CD14-positive monocyte (primary cell): ENCODE measurements around the gene OPA1. TPM values are rescaled to one million over a fixed set of nuclear protein-coding genes. Genes with fewer than 3 reads are reported as not detected.
A peak's percentile ranks its signal among the peaks of the same experiment; 100 is the strongest.

Experiments used
- DNase-seq, 3 donors: peaks; one replicate each; pipeline ENCODE4 v3.0.0-alpha.2; 2011 to 2022
- H2AFZ ChIP-seq: 2 replicates; pipeline ENCODE4 v1.6.0; 2012; ENCODE audit warnings: mild to moderate bottlenecking, low read depth, low read length, inconsistent platforms; ENCODE audit not compliant: insufficient read depth, poor library complexity, severe bottlenecking
- H3K27ac ChIP-seq, 2 donors: 1 replicate in 1 of 2; 2 replicates in 1 of 2; pipeline ENCODE4 v1.5.1; 2012 to 2013; ENCODE audit warnings: low read length in 2 of 2, control low read depth in 1 of 2, inconsistent platforms in 1 of 2, low read depth in 1 of 2, mild to moderate bottlenecking in 1 of 2
- H3K27me3 ChIP-seq, 2 donors: one replicate each; pipeline versions ENCODE4 v1.6.0 to v1.6.1; 2011 to 2013; ENCODE audit warnings: low read length in 2 of 2; ENCODE audit not compliant: control insufficient read depth in 2 of 2, insufficient read depth in 2 of 2
- H3K36me3 ChIP-seq, 2 donors: replicated peaks in 1 of 2; 1 replicate in 1 of 2; 2 replicates in 1 of 2; pipeline versions ENCODE4 v1.5.1 to v1.6.1; 2012 to 2013; ENCODE audit warnings: low read length in 2 of 2, control low read depth in 1 of 2, inconsistent platforms in 1 of 2, mild to moderate bottlenecking in 1 of 2; ENCODE audit not compliant: insufficient read depth in 2 of 2, control insufficient read depth in 1 of 2
- H3K4me1 ChIP-seq, 2 donors: 1 replicate in 1 of 2; 2 replicates in 1 of 2; pipeline versions ENCODE4 v1.5.1 to v1.6.1; 2012 to 2013; ENCODE audit warnings: low read length in 2 of 2, control low read depth in 1 of 2, inconsistent platforms in 1 of 2, mild to moderate bottlenecking in 1 of 2, moderate library complexity in 1 of 2; ENCODE audit not compliant: insufficient read depth in 2 of 2, control insufficient read depth in 1 of 2
- H3K4me2 ChIP-seq: replicated peaks from 2 replicates; pipeline ENCODE3; 2012; ENCODE audit warnings: low read length, moderate library complexity, mild to moderate bottlenecking; ENCODE audit not compliant: poor library complexity, severe bottlenecking; ENCODE audit errors: extremely low read depth
- H3K4me3 ChIP-seq, 3 experiments: fragments of 200-600 bp in 1 of 3; sonication (generic) in 1 of 3; replicated peaks in 1 of 3; 1 replicate in 2 of 3; 2 replicates in 1 of 3; pipeline ENCODE4 v1.5.1; 2011 to 2013; ENCODE audit warnings: low read length in 3 of 3, mild to moderate bottlenecking in 3 of 3, control low read depth in 2 of 3, low read depth in 2 of 3, inconsistent platforms in 1 of 3, moderate library complexity in 1 of 3
- H3K79me2 ChIP-seq: 2 replicates; pipeline ENCODE4 v1.6.0; 2012; ENCODE audit warnings: mild to moderate bottlenecking, control low read depth, inconsistent platforms, low read length, moderate library complexity; ENCODE audit not compliant: insufficient read depth
- H3K9ac ChIP-seq: 2 replicates; pipeline ENCODE4 v1.6.0; 2017; ENCODE audit warnings: low read length, mild to moderate bottlenecking; ENCODE audit not compliant: insufficient read depth, poor library complexity, severe bottlenecking
- H3K9me3 ChIP-seq, 2 donors: replicated peaks in 1 of 2; 1 replicate in 1 of 2; 2 replicates in 1 of 2; pipeline versions ENCODE4 v1.5.1 to v1.6.1; 2012 to 2013; ENCODE audit warnings: low read length in 2 of 2, control low read depth in 1 of 2; ENCODE audit not compliant: control insufficient read depth in 1 of 2, insufficient read depth in 1 of 2
- H4K20me1 ChIP-seq: 2 replicates; pipeline ENCODE4 v1.6.0; 2012; ENCODE audit warnings: mild to moderate bottlenecking, low read length, control low read depth, moderate library complexity; ENCODE audit not compliant: insufficient read depth
- H3K27ac Mint-ChIP-seq, 7 donors: one replicate each; pipeline ENCODE4 v1.8.0; 2020; ENCODE audit warnings: mild to moderate bottlenecking in 7 of 7, mixed read lengths in 7 of 7, moderate library complexity in 6 of 7, inconsistent platforms in 2 of 7
- H3K27me3 Mint-ChIP-seq, 3 donors: one replicate each; pipeline ENCODE4 v1.8.0; 2021 to 2022; ENCODE audit warnings: low read depth in 3 of 3, mild to moderate bottlenecking in 3 of 3, mixed read lengths in 3 of 3, moderate library complexity in 3 of 3, inconsistent platforms in 1 of 3
- H3K36me3 Mint-ChIP-seq, 2 donors: one replicate each; pipeline ENCODE4 v1.8.0; 2020; ENCODE audit warnings: mixed read lengths in 2 of 2, inconsistent platforms in 1 of 2, mild to moderate bottlenecking in 1 of 2
- H3K4me1 Mint-ChIP-seq: one replicate; pipeline ENCODE4 v1.8.0; 2020; ENCODE audit warnings: mild to moderate bottlenecking, mixed read lengths
- H3K4me3 Mint-ChIP-seq, 2 donors: one replicate each; pipeline ENCODE4 v1.8.0; 2020; ENCODE audit warnings: mild to moderate bottlenecking in 2 of 2, mixed read lengths in 2 of 2, moderate library complexity in 1 of 2
- H3K9me3 Mint-ChIP-seq, 7 donors: one replicate each; pipeline ENCODE4 v1.8.0; 2020 to 2022; ENCODE audit warnings: mixed read lengths in 7 of 7, mild to moderate bottlenecking in 6 of 7, moderate library complexity in 6 of 7, inconsistent platforms in 2 of 7
- CTCF ChIP-seq: fragments of 200-600 bp; IDR thresholded peaks from one replicate; pipeline ENCODE4 v1.8.0; 2022; ENCODE audit warnings: antibody characterized with exemption, mild to moderate bottlenecking
- WGBS: methylation state at CpG from one replicate; pipeline ENCODE4 v1.1.5; 2013; ENCODE audit warnings: missing lambda C conversion rate; ENCODE audit not compliant: insufficient coverage; 5-methylcytosine and 5-hydroxymethylcytosine counted together
- intact Hi-C, 2 donors: fragments of 100-400 bp; cut with micrococcal nuclease; formaldehyde crosslinking; loops; one replicate each; pipeline versions ENCODE4 v1.15.0 to v1.15.1; 2023
- polyA plus RNA-seq, 3 donors: library from polyadenylated mRNA; depleted of rRNA in 1 of 3; unstranded in 2 of 3; stranded (reverse) in 1 of 3; fragments of 300-500 nt in 2 of 3; fragments of >200 nt in 1 of 3; fragmentation: Illumina TruSeq in 2 of 3; gene quantifications; 1 replicate in 2 of 3; 2 replicates in 1 of 3; pipeline ENCODE4 v1.2.3, GENCODE V29; 2012 to 2021

The OPA1 gene
- polyA plus RNA-seq, 3 donors, result 15.4 to 26.5 (median 18.1) TPM

DNA sequence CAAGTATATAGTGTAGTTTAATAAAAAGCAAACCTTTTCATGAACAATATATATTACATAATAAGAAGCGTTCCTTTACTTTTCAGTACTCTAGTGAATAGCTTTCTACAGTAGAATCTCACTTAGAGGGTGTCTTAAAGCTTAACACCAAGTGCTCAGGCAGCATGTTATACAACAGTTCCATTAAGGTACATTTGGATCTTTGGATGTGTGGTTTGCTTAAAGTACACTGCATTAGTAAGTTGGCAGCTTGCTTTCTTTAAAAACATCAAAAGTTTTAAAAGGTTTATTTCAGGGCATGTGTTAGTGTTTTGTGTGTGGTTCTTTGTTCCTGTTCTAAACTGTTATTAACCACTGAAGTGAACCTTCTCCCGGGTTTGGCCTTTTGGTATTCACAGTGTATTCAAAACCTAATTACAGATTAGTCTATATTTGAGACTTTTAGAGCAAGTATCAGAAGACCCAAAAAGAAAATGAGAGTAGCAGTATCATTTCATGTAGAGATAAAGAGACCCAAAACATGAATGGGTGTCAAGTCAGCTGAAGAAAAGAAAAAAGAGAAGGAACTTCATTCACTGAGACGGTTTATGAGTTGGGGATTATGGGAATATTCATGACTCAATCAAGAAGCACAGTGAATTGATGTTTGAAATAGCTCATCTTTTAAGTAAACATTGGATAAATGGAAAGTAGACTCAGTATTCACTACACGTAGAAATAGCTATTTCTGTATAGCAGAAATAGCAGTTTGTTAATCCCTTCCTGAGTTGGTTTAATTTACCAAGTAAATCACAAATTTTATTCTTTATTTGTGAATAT is 93.9 kb downstream of the OPA1 start:
- Histone ChIP-seq H3K9ac (no peak overlapping the region), H3K79me2 (no peaks in the 10 kb centered on the region), H3K4me1 (no peaks in the 10 kb centered on the region), H3K9me3 (no peaks in the 10 kb centered on the region), H3K4me3 (no peak overlapping the region), H3K36me3 (peaks cover 5 to 37% of the 10 kb centered on the region in 2 donors), H4K20me1 (no peaks in the 10 kb centered on the region), H3K27me3 (no peaks in the 10 kb centered on the region), H2AFZ (no peak overlapping the region), H3K27ac (no peak overlapping the region), H3K4me2 (no peak overlapping the region)
- peaks cover 20 to 32% of the 10 kb centered on the region in 2 donors for H3K36me3 Mint-ChIP-seq
- peak overlapping the region in 2 of 7 donors; percentile 14 to 67 for H3K27ac Mint-ChIP-seq
- no peak for TF ChIP-seq CTCF
- intact Hi-C loops, result no loop called here
- no peaks in the 10 kb centered on the region for H3K9me3 Mint-ChIP-seq
- DNase-seq, result no peak
- H3K4me1 Mint-ChIP-seq, result peaks cover 8% of the 10 kb centered on the region
- no peaks in the 10 kb centered on the region for H3K27me3 Mint-ChIP-seq
- 0% methylated on average over 1 of the region's 4 CpGs for whole genome bisulfite sequencing
- no peak overlapping the region for H3K4me3 Mint-ChIP-seq

DNA sequence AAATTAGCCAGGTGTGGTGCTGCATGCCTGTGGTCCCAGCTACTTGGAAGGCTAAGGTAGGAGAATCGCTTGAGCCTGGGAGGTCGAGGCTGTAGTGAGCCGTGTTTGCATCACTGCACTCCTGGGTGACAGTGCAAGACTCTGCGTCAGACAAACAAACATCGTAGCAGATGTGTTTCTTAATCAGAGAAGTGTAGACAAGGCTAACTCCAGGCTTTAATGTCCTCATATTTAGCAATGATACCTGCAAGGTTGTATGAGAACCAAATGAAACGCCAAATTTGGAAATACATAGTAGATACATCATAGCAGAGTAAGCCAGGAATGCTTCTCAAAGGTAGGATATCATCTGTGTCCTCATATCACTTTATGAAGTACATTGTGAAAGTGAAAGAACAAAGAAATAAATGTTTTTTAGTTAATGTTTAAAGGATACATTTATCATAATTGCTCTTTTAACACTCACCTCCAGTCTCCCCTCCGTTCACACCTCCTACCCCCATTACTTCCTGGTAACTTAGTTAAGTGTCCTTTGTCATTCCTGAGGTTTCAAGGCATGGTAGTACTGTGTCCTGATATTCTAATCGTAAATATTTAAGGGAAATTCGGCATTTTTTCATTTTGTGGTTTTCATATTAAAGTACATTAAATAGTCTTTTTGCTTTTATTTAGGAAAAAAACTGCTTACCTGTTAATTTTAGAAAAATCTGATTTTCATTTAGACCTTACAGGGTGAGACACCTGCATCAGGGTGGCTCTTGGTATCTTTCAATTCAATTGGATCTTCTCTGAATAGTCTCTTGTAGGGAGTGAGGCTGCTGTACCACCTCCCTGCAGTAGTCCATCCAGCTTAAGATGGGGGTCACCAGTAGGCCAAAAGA is 96.1 kb downstream of the OPA1 start:
- Histone ChIP-seq H4K20me1 (no peaks in the 10 kb centered on the region), H3K9ac (no peak overlapping the region), H3K4me3 (no peak overlapping the region), H3K27me3 (no peaks in the 10 kb centered on the region), H3K9me3 (no peaks in the 10 kb centered on the region), H3K27ac (no peak overlapping the region), H3K79me2 (no peaks in the 10 kb centered on the region), H2AFZ (no peak overlapping the region), H3K4me2 (no peak overlapping the region), H3K4me1 (no peaks in the 10 kb centered on the region), H3K36me3 (peaks cover 14 to 49% of the 10 kb centered on the region in 2 donors)
- H3K4me1 Mint-ChIP-seq, result peaks cover 14% of the 10 kb centered on the region
- intact Hi-C loops, result no loop called here
- no peaks in the 10 kb centered on the region for H3K27me3 Mint-ChIP-seq
- H3K9me3 Mint-ChIP-seq, result no peaks in the 10 kb centered on the region
- 98% methylated on average over 4 of the region's 9 CpGs for WGBS
- DNase-seq, result no peak
- no peak for TF ChIP-seq CTCF
- H3K27ac Mint-ChIP-seq, result peak overlapping the region in 1 of 7 donors; percentile 60
- peaks cover 26 to 32% of the 10 kb centered on the region in 2 donors for H3K36me3 Mint-ChIP-seq
- H3K4me3 Mint-ChIP-seq, result no peak overlapping the region
